ENCODE measurements around the gene MYRF.

MYRF gene

GRCh38 chr11:61761440-61762222, 9.2 kb downstream of the MYRF start:
- Histone ChIP-seq H3K36me3 (ENCODE audit: control insufficient read depth, insufficient read depth, low read length) (no peaks in the 10 kb centered on the region), H3K27me3 (ENCODE audit: control insufficient read depth, insufficient read depth, low read length) (no peaks in the 10 kb centered on the region), H3K9ac (ENCODE audit: low read depth, low read length) (no peak overlapping the region), H3K4me3 (ENCODE audit: low read depth, low read length) (no peak overlapping the region), H3K27ac (ENCODE audit: low read depth, low read length) (no peak overlapping the region), H3K4me1 (ENCODE audit: control insufficient read depth, insufficient read depth, low read length) (peaks cover 10% of the 10 kb centered on the region; the same call in 1 of the 2 replicates), H3K9me3 (ENCODE audit: control insufficient read depth, insufficient read depth, low read length) (no peaks in the 10 kb centered on the region)

DNA sequence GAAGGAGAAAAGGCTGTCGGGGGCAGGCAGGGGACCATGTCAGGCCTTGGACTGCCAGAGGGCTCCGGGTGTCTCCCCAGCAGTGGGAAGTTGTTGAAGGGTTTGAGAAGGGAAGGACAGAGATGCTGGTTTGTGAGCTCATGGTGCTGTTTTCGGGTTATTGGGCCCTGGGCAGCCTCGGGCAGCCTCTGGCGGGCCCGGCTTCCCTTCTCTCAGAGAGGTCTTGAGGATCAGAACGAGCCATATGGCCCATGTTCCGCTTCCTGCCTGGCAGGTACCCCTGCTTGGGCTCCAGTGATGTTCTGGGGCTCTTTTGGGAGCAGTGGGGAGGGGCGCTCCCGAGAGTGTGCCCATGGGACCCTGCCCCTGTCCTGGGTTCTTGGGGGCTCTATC, 9.8 kb downstream of the MYRF start:
- Histone ChIP-seq H3K27ac (ENCODE audit: low read depth, low read length) (no peak overlapping the region), H3K4me3 (ENCODE audit: low read depth, low read length) (no peak overlapping the region), H3K36me3 (ENCODE audit: control insufficient read depth, insufficient read depth, low read length) (no peaks in the 10 kb centered on the region), H3K4me1 (ENCODE audit: control insufficient read depth, insufficient read depth, low read length) (peaks cover 9% of the 10 kb centered on the region; the same call in 1 of the 2 replicates), H3K9ac (ENCODE audit: low read depth, low read length) (no peak overlapping the region), H3K27me3 (ENCODE audit: control insufficient read depth, insufficient read depth, low read length) (no peaks in the 10 kb centered on the region), H3K9me3 (ENCODE audit: control insufficient read depth, insufficient read depth, low read length) (no peaks in the 10 kb centered on the region)

GRCh38 chr11:61762798-61763197, 10.4 kb downstream of the MYRF start:
- H3K9me3 ChIP-seq (ENCODE audit: control insufficient read depth, insufficient read depth, low read length), result no peaks in the 10 kb centered on the region
- H3K4me1 ChIP-seq (ENCODE audit: control insufficient read depth, insufficient read depth, low read length), result peaks cover 9% of the 10 kb centered on the region; the same call in 1 of the 2 replicates
- no peaks in the 10 kb centered on the region for H3K36me3 ChIP-seq (ENCODE audit: control insufficient read depth, insufficient read depth, low read length)
- H3K27me3 ChIP-seq (ENCODE audit: control insufficient read depth, insufficient read depth, low read length), result no peaks in the 10 kb centered on the region
- no peak overlapping the region for H3K27ac ChIP-seq (ENCODE audit: low read depth, low read length)
- H3K9ac ChIP-seq (ENCODE audit: low read depth, low read length), result no peak overlapping the region
- no peak overlapping the region for H3K4me3 ChIP-seq (ENCODE audit: low read depth, low read length)

GRCh38 chr11:61763930-61764605, 11.6 kb downstream of the MYRF start:
- H3K9me3 ChIP-seq (ENCODE audit: control insufficient read depth, insufficient read depth, low read length), result no peaks in the 10 kb centered on the region
- H3K9ac ChIP-seq (ENCODE audit: low read depth, low read length), result no peak overlapping the region
- peaks cover 9% of the 10 kb centered on the region; the same call in 1 of the 2 replicates for H3K4me1 ChIP-seq (ENCODE audit: control insufficient read depth, insufficient read depth, low read length)
- no peak overlapping the region for H3K27ac ChIP-seq (ENCODE audit: low read depth, low read length)
- H3K4me3 ChIP-seq (ENCODE audit: low read depth, low read length), result no peak overlapping the region
- H3K27me3 ChIP-seq (ENCODE audit: control insufficient read depth, insufficient read depth, low read length), result no peaks in the 10 kb centered on the region
- H3K36me3 ChIP-seq (ENCODE audit: control insufficient read depth, insufficient read depth, low read length), result no peaks in the 10 kb centered on the region

GRCh38 chr11:61764606-61765260, 12.3 kb downstream of the MYRF start:
- no peaks in the 10 kb centered on the region for H3K9me3 ChIP-seq (ENCODE audit: control insufficient read depth, insufficient read depth, low read length)
- no peak overlapping the region for H3K9ac ChIP-seq (ENCODE audit: low read depth, low read length)
- H3K4me1 ChIP-seq (ENCODE audit: control insufficient read depth, insufficient read depth, low read length), result peaks cover 16% of the 10 kb centered on the region; the same call in 1 of the 2 replicates
- no peak overlapping the region for H3K4me3 ChIP-seq (ENCODE audit: low read depth, low read length)
- H3K36me3 ChIP-seq (ENCODE audit: control insufficient read depth, insufficient read depth, low read length), result no peaks in the 10 kb centered on the region
- no peak overlapping the region for H3K27ac ChIP-seq (ENCODE audit: low read depth, low read length)
- no peaks in the 10 kb centered on the region for H3K27me3 ChIP-seq (ENCODE audit: control insufficient read depth, insufficient read depth, low read length)

GRCh38 chr11:61765550-61766253, 13.3 kb downstream of the MYRF start:
- H3K27ac ChIP-seq (ENCODE audit: low read depth, low read length), result no peak overlapping the region
- H3K27me3 ChIP-seq (ENCODE audit: control insufficient read depth, insufficient read depth, low read length), result no peaks in the 10 kb centered on the region
- peaks cover 18% of the 10 kb centered on the region; the same call in 1 of the 2 replicates for H3K4me1 ChIP-seq (ENCODE audit: control insufficient read depth, insufficient read depth, low read length)
- H3K36me3 ChIP-seq (ENCODE audit: control insufficient read depth, insufficient read depth, low read length), result no peaks in the 10 kb centered on the region
- no peaks in the 10 kb centered on the region for H3K9me3 ChIP-seq (ENCODE audit: control insufficient read depth, insufficient read depth, low read length)
- no peak overlapping the region for H3K9ac ChIP-seq (ENCODE audit: low read depth, low read length)
- H3K4me3 ChIP-seq (ENCODE audit: low read depth, low read length), result no peak overlapping the region

- no peaks in the 10 kb centered on the region for H3K9me3 ChIP-seq (ENCODE audit: control insufficient read depth, insufficient read depth, low read length)
- H3K36me3 ChIP-seq (ENCODE audit: control insufficient read depth, insufficient read depth, low read length), result no peaks in the 10 kb centered on the region
- H3K27me3 ChIP-seq (ENCODE audit: control insufficient read depth, insufficient read depth, low read length), result no peaks in the 10 kb centered on the region
- no peak overlapping the region for H3K9ac ChIP-seq (ENCODE audit: low read depth, low read length)
- no peak overlapping the region for H3K4me3 ChIP-seq (ENCODE audit: low read depth, low read length)
- H3K4me1 ChIP-seq (ENCODE audit: control insufficient read depth, insufficient read depth, low read length), result peaks cover 18% of the 10 kb centered on the region; the same call in 1 of the 2 replicates
- no peak overlapping the region for H3K27ac ChIP-seq (ENCODE audit: low read depth, low read length)
Measured at GRCh38 chr11:61766353-61766841, 14.0 kb downstream of the MYRF start.

DNA sequence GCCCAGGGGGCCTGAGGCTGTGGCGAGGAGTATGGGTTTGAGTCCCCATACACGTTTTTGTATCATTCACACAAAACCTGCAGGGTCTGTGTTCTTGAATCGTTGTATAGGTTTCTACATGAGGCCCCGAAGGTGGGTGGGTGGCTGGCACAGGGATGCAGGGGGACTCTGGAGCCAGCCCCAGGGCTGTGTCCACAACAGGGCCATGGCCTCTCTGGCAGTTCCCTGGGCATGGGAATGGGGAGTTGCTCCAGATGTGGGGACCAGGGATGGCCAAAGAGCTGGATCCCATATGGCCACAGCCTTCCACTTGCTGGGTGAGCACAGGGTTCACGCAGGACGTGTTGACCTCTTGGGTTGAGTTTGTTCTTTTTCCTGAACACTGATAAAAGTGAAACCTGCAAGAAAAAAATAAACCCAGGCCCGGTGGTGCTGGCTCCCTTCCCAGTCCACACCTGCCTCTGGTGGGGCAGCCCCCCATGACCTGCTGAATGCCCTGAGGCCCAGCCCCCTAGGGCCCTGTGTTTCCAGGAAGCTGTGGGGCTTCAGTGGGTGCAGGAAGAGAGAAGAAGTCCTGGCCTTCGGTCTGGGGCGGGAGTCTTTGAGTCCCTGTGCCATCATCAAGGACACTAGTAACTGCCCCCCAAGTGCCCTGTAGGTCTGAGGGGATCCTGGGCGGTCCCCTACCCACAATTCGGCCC, 16.1 kb downstream of the MYRF start:
- Histone ChIP-seq H3K9ac (ENCODE audit: low read depth, low read length) (no peak overlapping the region), H3K4me3 (ENCODE audit: low read depth, low read length) (no peak overlapping the region), H3K36me3 (ENCODE audit: control insufficient read depth, insufficient read depth, low read length) (no peaks in the 10 kb centered on the region), H3K4me1 (ENCODE audit: control insufficient read depth, insufficient read depth, low read length) (peaks cover 13% of the 10 kb centered on the region; the same call in 1 of the 2 replicates), H3K27ac (ENCODE audit: low read depth, low read length) (no peak overlapping the region), H3K9me3 (ENCODE audit: control insufficient read depth, insufficient read depth, low read length) (no peaks in the 10 kb centered on the region), H3K27me3 (ENCODE audit: control insufficient read depth, insufficient read depth, low read length) (no peaks in the 10 kb centered on the region)

GRCh38 chr11:61769169-61769920, 16.9 kb downstream of the MYRF start:
- Histone ChIP-seq H3K4me1 (ENCODE audit: control insufficient read depth, insufficient read depth, low read length) (peaks cover 13% of the 10 kb centered on the region; the same call in 1 of the 2 replicates), H3K36me3 (ENCODE audit: control insufficient read depth, insufficient read depth, low read length) (no peaks in the 10 kb centered on the region), H3K4me3 (ENCODE audit: low read depth, low read length) (no peak overlapping the region), H3K9ac (ENCODE audit: low read depth, low read length) (no peak overlapping the region), H3K27ac (ENCODE audit: low read depth, low read length) (no peak overlapping the region), H3K9me3 (ENCODE audit: control insufficient read depth, insufficient read depth, low read length) (no peaks in the 10 kb centered on the region), H3K27me3 (ENCODE audit: control insufficient read depth, insufficient read depth, low read length) (no peaks in the 10 kb centered on the region)
